GM12878 (cell line): ENCODE results near the gene NFKBIZ. TPM values are rescaled to one million over a fixed set of nuclear protein-coding genes. Genes with fewer than 3 reads are reported as not detected.

Experiments used
- BCL11A ChIP-seq: IDR thresholded peaks from 2 replicates; pipeline ENCODE4 v1.6.1; 2011; ENCODE audit warnings: low read depth, low read length
- BMI1 ChIP-seq: fragments of 450-650 bp; IDR thresholded peaks from 2 replicates; pipeline ENCODE4 v1.6.1; 2016; ENCODE audit warnings: mild to moderate bottlenecking, moderate library complexity, borderline replicate concordance
- CBFB ChIP-seq: IDR thresholded peaks from 2 replicates; pipeline ENCODE4 v1.6.1; 2016; ENCODE audit warnings: antibody characterized with exemption, low read depth
- IKZF1 ChIP-seq: fragments of 450-650 bp; conservative IDR thresholded peaks from 2 replicates; pipeline ENCODE4 v1.6.1; 2017; ENCODE audit warnings: antibody characterized with exemption, mild to moderate bottlenecking
- IKZF2 ChIP-seq, 2 experiments: fragments of 450-650 bp; IDR thresholded peaks; 2 replicates each; pipeline ENCODE4 v1.6.1; 2017; ENCODE audit warnings: mild to moderate bottlenecking in 2 of 2, moderate library complexity in 2 of 2
- LARP7 ChIP-seq: fragments of 450-650 bp; IDR thresholded peaks from 2 replicates; pipeline ENCODE4 v1.6.1; 2017; ENCODE audit warnings: mild to moderate bottlenecking
- NBN ChIP-seq: fragments of 450-650 bp; IDR thresholded peaks from 2 replicates; pipeline ENCODE4 v1.6.1; 2016
- PAX8 ChIP-seq: fragments of 450-650 bp; IDR thresholded peaks from 2 replicates; pipeline ENCODE4 v1.6.1; 2017; ENCODE audit warnings: mild to moderate bottlenecking, moderate library complexity
- POLR2AphosphoS5 ChIP-seq: IDR thresholded peaks from 2 replicates; pipeline ENCODE4 v1.6.1; 2011; ENCODE audit warnings: mild to moderate bottlenecking, low read length, inconsistent platforms
- SMARCA5 ChIP-seq: fragments of 450-650 bp; IDR thresholded peaks from 2 replicates; pipeline ENCODE4 v1.6.1; 2017; ENCODE audit warnings: mild to moderate bottlenecking
- ZBED1 ChIP-seq: IDR thresholded peaks from 2 replicates; pipeline ENCODE4 v1.6.1; 2016; ENCODE audit warnings: borderline replicate concordance
- polyA plus RNA-seq, 11 experiments: library from polyadenylated mRNA; depleted of rRNA in 4 of 11; unstranded in 6 of 11; stranded (reverse) in 5 of 11; fragments of >200 nt; fragmentation: Nextera tagmentation in 4 of 11; fragmentation: Illumina TruSeq in 1 of 11; extraction: Ambion mirVana in 4 of 11; extraction: Trizol in 1 of 11; gene quantifications; 1 replicate in 1 of 11; 2 replicates in 10 of 11; pipeline versions ENCODE4 v1.2.1 to v1.2.3, GENCODE V29; 2011 to 2016; ENCODE audit warnings: inconsistent platforms in 2 of 11, missing spikeins in 2 of 11, low read depth in 1 of 11
- total RNA-seq, 4 experiments: library from RNA; depleted of rRNA in 3 of 4; stranded (reverse); fragments of >200 nt in 3 of 4; fragmentation: Illumina TruSeq in 1 of 4; extraction: Trizol in 1 of 4; gene quantifications; 2 replicates each; pipeline versions ENCODE4 v1.2.1 to v1.2.3, GENCODE V29; 2013 to 2021
- TF ChIP-seq, protein P1 (sequence below): IDR thresholded peaks from 2 replicates; pipeline ENCODE4 v1.6.1; 2012; ENCODE audit warnings: low read depth, low read length, improper control_type of control experiment
- TF ChIP-seq, protein P2 (sequence below): IDR thresholded peaks from 2 replicates; pipeline ENCODE4 v1.6.1; 2011; ENCODE audit warnings: borderline replicate concordance, low read depth, mild to moderate bottlenecking, moderate library complexity, mixed read lengths, low read length; ENCODE audit not compliant: insufficient read depth; ENCODE audit errors: extremely low read length

The NFKBIZ gene
- total and polyA plus RNA-seq, 10 of the 15 experiments (the other 5 are each of a cell fraction or from before 2014, with no cell fraction given): 6.3 to 53.8 (median 17.3) TPM

DNA sequence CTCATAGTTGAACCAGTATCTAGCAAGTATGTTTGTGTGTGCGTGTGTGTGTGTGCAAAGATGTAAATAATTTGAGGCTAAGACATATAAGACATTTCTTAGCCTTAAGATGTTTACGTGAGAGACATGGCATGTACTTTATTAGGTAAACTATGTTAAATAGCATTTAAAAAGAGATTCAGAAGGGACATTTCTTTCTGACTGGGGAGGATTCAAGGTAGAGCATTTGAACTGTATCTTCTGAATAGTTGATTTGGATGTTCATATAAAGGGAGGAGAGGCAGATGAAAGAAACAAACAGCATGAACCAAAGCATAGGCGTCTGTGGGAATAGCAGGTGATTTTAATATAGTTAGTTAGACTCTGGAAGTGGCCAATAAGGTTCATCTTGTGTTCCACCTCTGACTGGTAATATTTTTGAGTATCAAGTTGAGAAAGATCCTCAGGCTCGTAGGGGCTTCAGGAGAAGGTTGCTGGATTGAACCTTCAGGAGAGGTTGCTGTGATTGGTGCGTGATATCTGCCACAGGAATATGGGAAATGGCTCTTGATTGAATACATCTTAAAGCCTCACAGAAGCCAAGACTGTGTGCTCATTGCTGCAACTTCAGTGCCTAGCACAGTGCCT, 12.6 kb downstream of the NFKBIZ start (continued):
- TF ChIP-seq, protein P1, sequence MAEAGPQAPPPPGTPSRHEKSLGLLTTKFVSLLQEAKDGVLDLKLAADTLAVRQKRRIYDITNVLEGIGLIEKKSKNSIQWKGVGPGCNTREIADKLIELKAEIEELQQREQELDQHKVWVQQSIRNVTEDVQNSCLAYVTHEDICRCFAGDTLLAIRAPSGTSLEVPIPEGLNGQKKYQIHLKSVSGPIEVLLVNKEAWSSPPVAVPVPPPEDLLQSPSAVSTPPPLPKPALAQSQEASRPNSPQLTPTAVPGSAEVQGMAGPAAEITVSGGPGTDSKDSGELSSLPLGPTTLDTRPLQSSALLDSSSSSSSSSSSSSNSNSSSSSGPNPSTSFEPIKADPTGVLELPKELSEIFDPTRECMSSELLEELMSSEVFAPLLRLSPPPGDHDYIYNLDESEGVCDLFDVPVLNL: no peak
- TF ChIP-seq POLR2AphosphoS5 (peak; percentile 82), SMARCA5 (no peak), ZBED1 (peak; percentile 19; the same call in 1 of the 2 replicates), BMI1 (no peak; the same call in none of the 2 replicates), LARP7 (no peak), BCL11A (no peak), IKZF2 (IDR thresholded peaks at IDR 0.05) (no peak), NBN (no peak), CBFB (0 out of 2 replicates have a peak, but pooled peaks have one; percentile 22), IKZF1 (no peak), PAX8 (0 out of 2 replicates have a peak, but pooled peaks have one; percentile 7)
- TF ChIP-seq, protein P2, sequence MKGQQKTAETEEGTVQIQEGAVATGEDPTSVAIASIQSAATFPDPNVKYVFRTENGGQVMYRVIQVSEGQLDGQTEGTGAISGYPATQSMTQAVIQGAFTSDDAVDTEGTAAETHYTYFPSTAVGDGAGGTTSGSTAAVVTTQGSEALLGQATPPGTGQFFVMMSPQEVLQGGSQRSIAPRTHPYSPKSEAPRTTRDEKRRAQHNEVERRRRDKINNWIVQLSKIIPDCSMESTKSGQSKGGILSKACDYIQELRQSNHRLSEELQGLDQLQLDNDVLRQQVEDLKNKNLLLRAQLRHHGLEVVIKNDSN: no peak
